ENCODE data around the gene EVL.

DNA sequence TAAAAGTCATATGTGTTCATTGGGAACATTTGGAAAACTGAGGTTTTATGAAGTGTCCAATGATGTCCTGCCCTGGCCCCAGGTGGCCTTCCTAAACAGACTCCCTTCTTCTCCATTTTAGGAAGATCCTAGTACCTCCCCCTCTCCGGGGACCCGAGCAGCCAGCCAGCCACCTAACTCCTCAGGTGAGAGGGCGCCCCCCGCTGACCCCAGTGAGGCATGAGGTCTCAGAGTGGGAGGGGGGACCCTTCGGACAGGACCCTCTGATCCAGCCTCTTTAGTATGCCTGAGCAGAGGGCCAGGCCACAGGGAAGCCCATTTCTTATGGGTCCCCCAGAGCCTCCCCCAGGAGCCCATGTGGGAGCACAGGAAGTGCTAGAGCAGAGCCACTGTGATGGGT lies 70.6 kb downstream of the EVL start:
- TF ChIP-seq GATA2 (IDR thresholded peaks at IDR 0.05; ENCODE audit: low read depth, low read length) (no peak), GATA3 (IDR thresholded peaks at IDR 0.05; ENCODE audit: low read depth, low read length) (no peak)
